ENCODE results near the gene RFX7.
A peak's percentile ranks its signal among the peaks of the same experiment; 100 is the strongest.

Gene RFX7

DNA sequence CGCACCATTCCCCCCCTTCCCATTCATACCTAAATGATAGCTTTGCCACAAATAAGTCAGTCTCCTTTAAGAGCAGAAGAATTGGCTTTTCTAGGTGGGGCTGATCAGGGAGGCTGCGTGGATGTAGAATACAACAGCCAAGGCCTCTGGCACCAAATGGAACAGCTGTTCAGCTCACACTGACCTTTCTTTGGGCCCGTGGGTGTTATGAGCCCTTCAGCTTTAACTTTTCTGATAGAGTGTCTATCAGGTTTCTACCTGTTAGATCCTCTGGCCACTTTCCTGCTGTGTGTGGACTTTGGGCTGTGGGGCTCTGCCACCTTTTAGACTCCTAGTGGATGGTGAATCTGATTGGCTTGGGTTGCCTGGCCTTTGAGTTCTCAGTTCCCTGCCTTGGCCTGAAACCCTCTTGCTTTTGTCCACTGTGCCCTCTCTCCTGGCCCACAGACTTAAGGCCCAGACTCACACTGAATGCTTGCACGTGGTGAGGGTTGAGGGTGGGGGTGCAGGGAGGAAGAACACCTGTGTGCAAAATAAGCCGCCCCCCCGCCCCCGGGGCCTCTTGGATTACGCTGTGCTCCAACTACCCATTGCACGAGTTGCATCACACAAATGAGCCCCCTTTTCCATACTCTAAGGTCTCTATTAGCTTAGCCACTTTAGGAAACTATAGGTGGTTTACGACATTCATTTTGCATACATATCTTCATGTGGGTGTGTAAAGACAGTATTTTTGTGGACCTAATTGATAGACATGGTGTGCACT lies 1.3 kb upstream of the RFX7 start:
- peak overlapping the region; percentile 10 for H3K4me3 ChIP-seq (ENCODE audit: low read depth, low read length)

GRCh38 chr15:56244038-56244810 lies 545 bp upstream of the RFX7 start:
- H3K4me3 ChIP-seq (ENCODE audit: low read depth, low read length), result peak overlapping the region; percentile 73

GRCh38 chr15:56242576-56243162 lies 1.0 kb downstream of the RFX7 start:
- H3K4me3 ChIP-seq (ENCODE audit: low read depth, low read length), result peak overlapping the region; percentile 87

GRCh38 chr15:56241374-56242105 lies 2.1 kb downstream of the RFX7 start:
- H3K4me3 ChIP-seq (ENCODE audit: low read depth, low read length), result peak overlapping the region; percentile 87

DNA sequence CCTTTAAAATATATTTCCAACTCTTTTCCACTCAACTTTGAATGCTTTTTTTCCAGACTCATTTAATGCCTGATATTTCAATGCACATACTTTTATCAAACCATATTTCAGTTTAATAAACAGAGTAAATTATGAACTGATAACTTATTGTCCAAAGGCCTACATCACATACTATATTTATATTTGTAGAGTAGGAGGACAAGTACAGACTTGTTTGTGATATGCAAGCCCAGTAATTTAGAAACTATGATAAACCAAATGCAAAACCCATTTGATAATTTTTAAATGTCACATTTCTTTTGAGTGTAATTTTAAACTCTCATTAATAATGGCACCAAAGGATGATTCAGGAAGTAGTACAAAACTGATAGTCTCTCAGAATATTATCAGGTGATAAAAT lies 3.3 kb downstream of the RFX7 start:
- H3K4me3 ChIP-seq (ENCODE audit: low read depth, low read length), result no peak overlapping the region

DNA sequence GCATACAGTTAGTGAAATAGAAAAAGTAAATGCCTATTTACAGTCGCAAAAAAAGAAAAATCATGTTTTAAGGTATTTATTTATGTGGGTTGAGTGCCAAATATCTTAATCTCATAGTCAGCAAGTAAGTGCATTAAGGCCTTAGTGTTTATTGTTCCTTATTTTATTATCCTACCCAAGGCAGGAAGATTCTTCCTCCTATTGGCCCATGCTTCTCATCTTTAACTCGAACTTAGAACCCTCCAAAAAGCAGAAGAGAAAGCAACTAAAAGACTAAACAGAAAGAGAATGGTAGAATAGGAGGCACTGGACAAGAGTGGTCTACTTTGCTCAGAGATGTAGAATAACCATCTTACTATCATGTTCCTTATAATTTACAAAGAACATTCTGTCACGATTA lies 7.5 kb downstream of the RFX7 start:
- H3K4me3 ChIP-seq (ENCODE audit: low read depth, low read length), result no peak overlapping the region

GRCh38 chr15:56234804-56235203 lies 8.9 kb downstream of the RFX7 start:
- no peak overlapping the region for H3K4me3 ChIP-seq (ENCODE audit: low read depth, low read length)

DNA sequence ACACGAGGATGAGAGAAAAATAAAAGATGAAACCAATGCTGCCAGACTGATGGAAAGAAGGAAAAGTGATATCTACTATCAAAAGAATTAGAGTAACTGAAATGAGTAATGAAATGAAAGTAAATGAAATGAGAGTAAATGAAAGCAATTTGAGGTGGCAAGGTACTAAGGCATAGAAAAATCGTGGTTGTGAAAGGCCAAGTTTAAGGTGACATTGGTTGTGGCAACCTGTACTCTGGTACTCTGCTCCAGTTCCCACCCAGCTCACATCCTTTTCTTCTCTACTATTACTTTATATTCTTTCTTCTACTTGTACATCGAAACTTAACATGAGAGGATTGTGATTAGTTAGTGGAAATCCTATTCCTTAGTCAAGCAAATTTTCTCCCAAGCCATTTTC lies 10.1 kb downstream of the RFX7 start:
- H3K4me3 ChIP-seq (ENCODE audit: low read depth, low read length), result no peak overlapping the region

- H3K4me3 ChIP-seq (ENCODE audit: low read depth, low read length), result no peak overlapping the region
Measured at GRCh38 chr15:56232058-56232457, 11.6 kb downstream of the RFX7 start.

GRCh38 chr15:56228854-56229253 lies 14.8 kb downstream of the RFX7 start:
- H3K4me3 ChIP-seq (ENCODE audit: low read depth, low read length), result no peak overlapping the region

DNA sequence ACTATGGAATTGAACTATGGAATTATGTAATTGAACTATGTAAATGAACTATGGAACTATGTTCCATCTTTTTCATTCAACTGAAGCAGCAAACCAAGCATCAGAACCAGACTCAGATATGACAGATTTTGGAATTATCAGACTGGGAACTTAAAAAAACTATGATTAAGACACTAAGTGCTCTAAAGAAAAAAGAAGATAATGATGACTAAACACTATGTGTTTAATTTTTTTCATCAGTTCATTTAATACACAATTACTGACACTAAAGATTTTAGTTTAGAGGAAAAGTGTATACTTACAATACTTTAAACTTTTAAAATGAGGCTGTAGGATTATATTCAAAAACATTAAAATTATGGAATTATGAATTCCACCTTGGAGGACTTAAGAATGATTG lies 15.3 kb downstream of the RFX7 start:
- no peak overlapping the region for H3K4me3 ChIP-seq (ENCODE audit: low read depth, low read length)

GRCh38 chr15:56227780-56228179 lies 15.9 kb downstream of the RFX7 start:
- no peak overlapping the region for H3K4me3 ChIP-seq (ENCODE audit: low read depth, low read length)

DNA sequence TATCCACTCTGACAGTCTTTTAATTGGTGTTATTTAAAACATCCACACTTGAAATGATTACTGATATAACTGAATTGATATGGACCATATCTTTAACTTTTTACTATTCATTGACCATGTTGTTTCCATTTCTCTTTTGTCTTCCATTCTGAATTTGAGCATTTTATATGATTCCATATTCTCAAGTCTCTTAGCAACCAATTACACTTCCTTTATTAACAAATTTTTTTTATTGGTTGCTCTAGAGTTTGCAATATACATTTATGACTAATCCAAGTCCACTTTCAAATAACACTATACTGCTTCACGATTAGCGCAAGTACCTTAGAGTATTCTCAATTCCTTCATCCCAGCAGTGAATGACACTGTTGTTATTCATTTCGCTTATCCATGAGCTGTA lies 16.4 kb downstream of the RFX7 start:
- H3K4me3 ChIP-seq (ENCODE audit: low read depth, low read length), result no peak overlapping the region

DNA sequence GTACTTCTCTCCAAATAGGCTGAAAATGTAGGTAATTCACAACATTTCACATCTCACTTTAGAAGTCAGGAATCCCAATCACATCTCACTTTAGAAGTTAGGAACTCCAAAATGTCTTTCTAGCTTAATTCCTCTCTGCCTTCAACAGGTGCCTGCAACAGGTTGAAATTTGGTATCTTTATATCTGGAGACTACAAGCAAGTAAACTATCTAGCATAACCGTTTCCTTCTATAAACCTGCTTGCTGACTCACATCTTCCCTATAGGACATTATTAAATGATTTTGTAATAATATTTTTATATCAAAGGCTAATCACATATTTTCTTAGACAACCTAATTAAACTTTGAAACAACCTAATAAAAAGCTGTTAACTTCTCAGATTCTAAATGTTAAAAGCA lies 18.2 kb downstream of the RFX7 start:
- H3K4me3 ChIP-seq (ENCODE audit: low read depth, low read length), result no peak overlapping the region

DNA sequence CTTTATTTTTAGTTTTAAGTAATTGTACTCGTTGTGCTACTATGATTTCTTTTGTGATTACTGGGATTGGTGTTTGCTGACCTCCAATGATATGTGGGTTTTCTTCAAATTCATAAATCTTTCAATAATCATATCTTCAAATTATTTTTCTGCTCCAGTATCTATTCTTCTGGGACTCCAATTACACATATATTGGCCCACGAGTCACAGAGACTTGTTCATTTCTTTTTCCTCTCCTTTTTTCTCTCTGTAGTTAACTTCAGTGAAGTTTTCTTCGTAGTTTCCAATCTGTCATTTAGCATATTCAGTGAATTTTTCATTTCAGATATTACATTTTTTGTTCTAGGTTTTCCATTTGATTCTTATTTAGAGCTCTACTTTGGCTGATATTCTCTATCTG lies 21.4 kb downstream of the RFX7 start:
- no peak overlapping the region for H3K4me3 ChIP-seq (ENCODE audit: low read depth, low read length)

DNA sequence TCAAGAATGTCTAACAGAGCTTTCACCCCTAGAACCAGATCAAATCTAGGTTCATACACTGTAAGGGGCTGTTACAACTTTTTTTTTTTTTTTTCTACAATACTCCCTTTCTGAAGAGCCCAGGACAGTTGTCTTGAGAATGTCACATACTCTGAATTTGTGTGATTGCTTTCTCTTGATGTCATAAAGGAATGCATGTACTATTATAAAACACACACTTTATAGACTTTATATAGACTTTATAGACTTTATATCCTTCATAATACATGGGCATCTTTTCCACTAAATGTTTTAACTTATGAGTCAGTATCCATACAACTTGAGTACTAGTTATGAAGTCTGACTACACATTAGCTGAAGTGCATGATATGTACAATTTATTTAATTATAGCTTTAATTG lies 26.3 kb downstream of the RFX7 start:
- H3K4me3 ChIP-seq (ENCODE audit: low read depth, low read length), result no peak overlapping the region

- no peak overlapping the region for H3K4me3 ChIP-seq (ENCODE audit: low read depth, low read length)
Measured at GRCh38 chr15:56215769-56216168, 27.9 kb downstream of the RFX7 start.

GRCh38 chr15:56211960-56212550 lies 31.6 kb downstream of the RFX7 start:
- H3K4me3 ChIP-seq (ENCODE audit: low read depth, low read length), result no peak overlapping the region

DNA sequence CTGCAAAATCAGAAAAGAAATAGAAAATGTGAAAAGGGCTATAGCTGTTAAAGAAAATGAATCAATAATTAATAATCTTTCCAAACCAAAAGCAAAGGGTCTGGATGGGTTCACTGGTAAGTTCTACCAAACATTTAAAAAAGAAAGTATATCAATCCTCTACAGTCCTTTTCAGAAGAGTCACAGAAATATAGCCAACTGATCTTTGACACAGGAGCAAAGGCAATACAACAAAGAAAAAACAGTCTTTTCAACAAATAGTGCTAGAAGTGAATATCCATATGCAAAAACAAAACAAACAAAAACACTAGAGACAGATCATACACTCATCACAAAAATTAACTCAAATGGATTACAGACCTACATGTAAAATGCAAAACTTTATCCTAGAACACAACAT lies 32.6 kb downstream of the RFX7 start:
- no peak overlapping the region for H3K4me3 ChIP-seq (ENCODE audit: low read depth, low read length)

GRCh38 chr15:56208641-56209155 lies 35.0 kb downstream of the RFX7 start:
- no peak overlapping the region for H3K4me3 ChIP-seq (ENCODE audit: low read depth, low read length)

- no peak overlapping the region for H3K4me3 ChIP-seq (ENCODE audit: low read depth, low read length)
Measured at GRCh38 chr15:56208185-56208584, 35.5 kb downstream of the RFX7 start.
